HCT116 (cell line): Measurements from ENCODE around the gene ANKLE1. TPM values are rescaled to one million over a fixed set of nuclear protein-coding genes. Genes with fewer than 3 reads are reported as not detected.

Experiments used
- CEBPB ChIP-seq: IDR thresholded peaks from 2 replicates; pipeline ENCODE4 v1.6.1; 2012; ENCODE audit warnings: low read depth
- EGR1 ChIP-seq: IDR thresholded peaks from 2 replicates; pipeline ENCODE4 v1.6.1; 2012; ENCODE audit warnings: low read depth
- EZH2 ChIP-seq: fragments of 200-600 bp; sonication (generic); IDR thresholded peaks from 2 replicates; pipeline ENCODE4 v1.6.1; 2017; ENCODE audit warnings: antibody characterized with exemption, mixed run types
- JUND ChIP-seq: IDR thresholded peaks from 2 replicates; pipeline ENCODE4 v1.6.1; 2012
- POLR2A ChIP-seq: IDR thresholded peaks from 2 replicates; pipeline ENCODE4 v1.7.0; 2011; ENCODE audit warnings: borderline replicate concordance; ENCODE audit not compliant: insufficient read depth, insufficient read length; ENCODE audit errors: extremely low read depth
- POLR2AphosphoS5 ChIP-seq: IDR thresholded peaks from 2 replicates; pipeline ENCODE4 v1.6.1; 2011; ENCODE audit warnings: mild to moderate bottlenecking, low read depth, low read length, moderate library complexity
- SRF ChIP-seq: IDR thresholded peaks from 2 replicates; pipeline ENCODE4 v1.6.1; 2012; ENCODE audit warnings: low read depth
- TCF7L2 ChIP-seq: IDR thresholded peaks from 2 replicates; pipeline ENCODE4 v1.7.0; 2011; ENCODE audit warnings: borderline replicate concordance, inconsistent platforms; ENCODE audit not compliant: insufficient read depth, insufficient read length; ENCODE audit errors: extremely low read depth
- YY1 ChIP-seq: IDR thresholded peaks from 2 replicates; pipeline ENCODE4 v1.6.1; 2011; ENCODE audit warnings: low read length, low read depth, moderate library complexity, mild to moderate bottlenecking; ENCODE audit not compliant: insufficient replicate concordance; ENCODE audit errors: extremely low read depth
- total RNA-seq: library from RNA; stranded (reverse); gene quantifications from one replicate; pipeline ENCODE4 v1.2.1, GENCODE V29; 2021; ENCODE audit not compliant: unreplicated experiment
- TF ChIP-seq, protein P1 (sequence below), 3 experiments: fragments of 200-600 bp in 1 of 3; sonication (generic) in 1 of 3; IDR thresholded peaks in 2 of 3; conservative IDR thresholded peaks in 1 of 3; 2 replicates each; pipeline ENCODE4 v1.5.1; 2012 to 2017; ENCODE audit warnings: low read depth in 2 of 3, low read length in 2 of 3, antibody characterized with exemption in 1 of 3, borderline replicate concordance in 1 of 3, control low read depth in 1 of 3, mild to moderate bottlenecking in 1 of 3, mixed read lengths in 1 of 3, mixed run types in 1 of 3, moderate library complexity in 1 of 3; ENCODE audit not compliant: insufficient read depth in 1 of 3
- TF ChIP-seq, protein P2 (sequence below): IDR thresholded peaks from 2 replicates; pipeline ENCODE4 v1.6.1; 2011; ENCODE audit warnings: mild to moderate bottlenecking, low read length, moderate library complexity; ENCODE audit not compliant: insufficient replicate concordance; ENCODE audit errors: extremely low read depth
- TF ChIP-seq, protein P3 (sequence below): IDR thresholded peaks from 2 replicates; pipeline ENCODE4 v1.6.1; 2012

Gene ANKLE1
- total RNA-seq, 1 experiment from 2014 or later: 14.8 TPM

DNA sequence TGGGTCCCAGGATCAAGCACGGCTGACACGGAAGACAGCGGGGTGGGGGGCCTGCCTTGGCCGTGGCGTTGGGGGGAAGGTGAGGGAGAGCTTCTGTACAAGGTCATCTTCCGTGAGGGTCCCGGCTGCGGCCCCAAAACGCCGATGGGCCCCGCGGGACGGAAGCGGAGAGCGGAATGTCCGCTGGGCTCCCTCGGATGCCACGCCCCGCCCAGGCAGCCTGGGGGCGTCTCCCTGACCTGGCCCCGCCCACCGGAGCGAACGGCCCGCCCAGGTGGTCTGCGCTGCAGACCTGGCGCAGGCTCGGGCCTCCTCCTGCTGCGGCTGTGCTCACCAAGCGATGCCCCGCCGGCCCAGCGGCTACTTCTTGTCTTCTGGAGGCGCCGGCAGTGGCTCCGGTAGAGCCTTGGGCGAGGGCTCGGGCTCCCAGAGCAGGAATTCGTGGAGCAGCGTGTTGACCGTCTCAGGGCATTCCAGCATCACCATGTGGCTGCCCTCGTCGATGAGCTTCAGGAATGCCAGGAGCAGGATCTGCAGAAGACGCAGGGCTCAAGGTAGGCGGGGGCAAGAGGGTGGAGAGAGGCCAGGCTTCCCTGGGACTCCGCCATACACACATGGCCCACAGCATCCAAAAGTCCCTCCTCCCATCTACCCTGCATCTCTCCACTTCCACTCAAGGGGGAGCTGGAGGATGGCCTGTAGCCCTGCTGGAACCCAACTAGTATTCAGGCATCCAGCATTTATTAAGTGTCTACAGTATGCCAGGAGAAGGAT lies 10.8 kb downstream of the ANKLE1 start (continued):
- TF ChIP-seq, protein P1, sequence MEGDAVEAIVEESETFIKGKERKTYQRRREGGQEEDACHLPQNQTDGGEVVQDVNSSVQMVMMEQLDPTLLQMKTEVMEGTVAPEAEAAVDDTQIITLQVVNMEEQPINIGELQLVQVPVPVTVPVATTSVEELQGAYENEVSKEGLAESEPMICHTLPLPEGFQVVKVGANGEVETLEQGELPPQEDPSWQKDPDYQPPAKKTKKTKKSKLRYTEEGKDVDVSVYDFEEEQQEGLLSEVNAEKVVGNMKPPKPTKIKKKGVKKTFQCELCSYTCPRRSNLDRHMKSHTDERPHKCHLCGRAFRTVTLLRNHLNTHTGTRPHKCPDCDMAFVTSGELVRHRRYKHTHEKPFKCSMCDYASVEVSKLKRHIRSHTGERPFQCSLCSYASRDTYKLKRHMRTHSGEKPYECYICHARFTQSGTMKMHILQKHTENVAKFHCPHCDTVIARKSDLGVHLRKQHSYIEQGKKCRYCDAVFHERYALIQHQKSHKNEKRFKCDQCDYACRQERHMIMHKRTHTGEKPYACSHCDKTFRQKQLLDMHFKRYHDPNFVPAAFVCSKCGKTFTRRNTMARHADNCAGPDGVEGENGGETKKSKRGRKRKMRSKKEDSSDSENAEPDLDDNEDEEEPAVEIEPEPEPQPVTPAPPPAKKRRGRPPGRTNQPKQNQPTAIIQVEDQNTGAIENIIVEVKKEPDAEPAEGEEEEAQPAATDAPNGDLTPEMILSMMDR (IDR thresholded peaks at IDR 0.05 in 2 of 3, conservative IDR thresholded peaks at IDR 0.05 in 1 of 3; ENCODE audit: borderline replicate concordance in 1 of 3, insufficient read depth in 1 of 3, low read depth in 2 of 3, low read length in 2 of 3): peak; percentile 65 to 88 (median 78)
- TF ChIP-seq, protein P2, sequence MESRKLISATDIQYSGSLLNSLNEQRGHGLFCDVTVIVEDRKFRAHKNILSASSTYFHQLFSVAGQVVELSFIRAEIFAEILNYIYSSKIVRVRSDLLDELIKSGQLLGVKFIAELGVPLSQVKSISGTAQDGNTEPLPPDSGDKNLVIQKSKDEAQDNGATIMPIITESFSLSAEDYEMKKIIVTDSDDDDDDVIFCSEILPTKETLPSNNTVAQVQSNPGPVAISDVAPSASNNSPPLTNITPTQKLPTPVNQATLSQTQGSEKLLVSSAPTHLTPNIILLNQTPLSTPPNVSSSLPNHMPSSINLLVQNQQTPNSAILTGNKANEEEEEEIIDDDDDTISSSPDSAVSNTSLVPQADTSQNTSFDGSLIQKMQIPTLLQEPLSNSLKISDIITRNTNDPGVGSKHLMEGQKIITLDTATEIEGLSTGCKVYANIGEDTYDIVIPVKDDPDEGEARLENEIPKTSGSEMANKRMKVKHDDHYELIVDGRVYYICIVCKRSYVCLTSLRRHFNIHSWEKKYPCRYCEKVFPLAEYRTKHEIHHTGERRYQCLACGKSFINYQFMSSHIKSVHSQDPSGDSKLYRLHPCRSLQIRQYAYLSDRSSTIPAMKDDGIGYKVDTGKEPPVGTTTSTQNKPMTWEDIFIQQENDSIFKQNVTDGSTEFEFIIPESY: no peak
- TF ChIP-seq YY1 (peak; percentile 33), POLR2A (peak; percentile 83), TCF7L2 (no peak), EGR1 (no peak), EZH2 (no peak), SRF (no peak), POLR2AphosphoS5 (peak; percentile 84), JUND (no peak), CEBPB (no peak)
- TF ChIP-seq, protein P3, sequence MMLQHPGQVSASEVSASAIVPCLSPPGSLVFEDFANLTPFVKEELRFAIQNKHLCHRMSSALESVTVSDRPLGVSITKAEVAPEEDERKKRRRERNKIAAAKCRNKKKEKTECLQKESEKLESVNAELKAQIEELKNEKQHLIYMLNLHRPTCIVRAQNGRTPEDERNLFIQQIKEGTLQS: no peak
- TF ChIP-seq, all 23 proteins: peak for 9
